ENCODE results near the gene ASB7. TPM values are rescaled to one million over a fixed set of nuclear protein-coding genes. Genes with fewer than 3 reads are reported as not detected.
"Not testable (repeated sequence)": the region's sequence is repeated elsewhere in the genome, so short reads cannot be mapped to it uniquely, and the experiment has no call there.

Gene ASB7
- total RNA-seq, 4 donors from 2014 or later, result 5.4 to 15.8 (median 9.6) TPM

- 81 to 84% methylated on average over 6 of the region's 6 CpGs for WGBS, 2 donors
- TF ChIP-seq POLR2A (IDR thresholded peaks at IDR 0.05) (no peak), CTCF (IDR thresholded peaks at IDR 0.05) (no peak)
- intact Hi-C loops (cut with DNase I; ENCODE audit: low total_unique reads), result no loop called here
- no peak for DNase-seq (ENCODE audit: low spot score in 2 of 2)
- H3K4me3 ChIP-seq (ENCODE audit: low read depth, poor library complexity, severe bottlenecking), result no peak overlapping the region
These were observed 30.7 kb upstream of the ASB7 start for GRCh38 chr15:100571592-100572167.

GRCh38 chr15:100572362-100572983, 29.9 kb upstream of the ASB7 start:
- no peak for DNase-seq (ENCODE audit: low spot score in 2 of 2)
- H3K4me3 ChIP-seq (ENCODE audit: low read depth, poor library complexity, severe bottlenecking), result no peak overlapping the region
- WGBS, 2 donors, result 64% methylated on average over 4 of the region's 4 CpGs
- intact Hi-C loops (cut with DNase I; ENCODE audit: low total_unique reads), result no loop called here
- no peak for TF ChIP-seq POLR2A (IDR thresholded peaks at IDR 0.05)
- no peak for TF ChIP-seq CTCF (IDR thresholded peaks at IDR 0.05)

- WGBS, 2 donors, result 87 to 96% methylated on average over 4 of the region's 4 CpGs
- no peak overlapping the region for H3K4me3 ChIP-seq (ENCODE audit: low read depth, poor library complexity, severe bottlenecking)
- no peak for DNase-seq (ENCODE audit: low spot score in 2 of 2)
- TF ChIP-seq POLR2A (IDR thresholded peaks at IDR 0.05) (no peak), CTCF (IDR thresholded peaks at IDR 0.05) (no peak)
- intact Hi-C loops (cut with DNase I; ENCODE audit: low total_unique reads), result no loop called here
These were observed 28.9 kb upstream of the ASB7 start for GRCh38 chr15:100573526-100573925.

- DNase-seq (ENCODE audit: low spot score in 2 of 2), result no peak
- WGBS, 2 donors, result 87 to 89% methylated on average over 4 of the region's 4 CpGs
- intact Hi-C loops (cut with DNase I; ENCODE audit: low total_unique reads), result no loop called here
- H3K4me3 ChIP-seq (ENCODE audit: low read depth, poor library complexity, severe bottlenecking), result no peak overlapping the region
- TF ChIP-seq POLR2A (IDR thresholded peaks at IDR 0.05), result no peak
- TF ChIP-seq CTCF (IDR thresholded peaks at IDR 0.05), result no peak
These were observed 22.0 kb upstream of the ASB7 start for GRCh38 chr15:100580414-100580813.

GRCh38 chr15:100588638-100589242, 13.6 kb upstream of the ASB7 start:
- TF ChIP-seq CTCF (IDR thresholded peaks at IDR 0.05) (no peak), POLR2A (IDR thresholded peaks at IDR 0.05) (no peak)
- 96 to 97% methylated on average over 1 of the region's 1 CpG for WGBS, 2 donors
- intact Hi-C loops (cut with DNase I; ENCODE audit: low total_unique reads), result no loop called here

GRCh38 chr15:100591163-100591562, 11.2 kb upstream of the ASB7 start:
- WGBS, 2 donors, result 97 to 100% methylated on average over 2 of the region's 2 CpGs
- DNase-seq (ENCODE audit: low spot score in 2 of 2); intact Hi-C loops (cut with DNase I; ENCODE audit: low total_unique reads); H3K4me3 ChIP-seq (ENCODE audit: low read depth, poor library complexity, severe bottlenecking): not testable (repeated sequence)

More at GRCh38 chr15:100588638-100589242, 13.6 kb upstream of the ASB7 start:
- no peak overlapping the region for H3K4me3 ChIP-seq (ENCODE audit: low read depth, poor library complexity, severe bottlenecking)
- no peak for DNase-seq (ENCODE audit: low spot score in 2 of 2)

All from lower leg skin (tissue), 4 donors.